ENCODE measurements around the gene BLTP1.

The BLTP1 gene

GRCh38 chr4:122178961-122179360 lies 26.8 kb downstream of the BLTP1 start:
- no peak for DNase-seq

GRCh38 chr4:122195718-122196117 lies 43.6 kb downstream of the BLTP1 start:
- DNase-seq: no peak

All from cortex of kidney (tissue), 1 donor.